ENCODE data around the gene HUS1B. TPM values are rescaled to one million over a fixed set of nuclear protein-coding genes. Genes with fewer than 3 reads are reported as not detected.
"Not testable (repeated sequence)": the region's sequence is repeated elsewhere in the genome, so short reads cannot be mapped to it uniquely, and the experiment has no call there.

The HUS1B gene
- total RNA-seq, 2 donors from 2014 or later, result 1.9 to 4.5 TPM

DNA sequence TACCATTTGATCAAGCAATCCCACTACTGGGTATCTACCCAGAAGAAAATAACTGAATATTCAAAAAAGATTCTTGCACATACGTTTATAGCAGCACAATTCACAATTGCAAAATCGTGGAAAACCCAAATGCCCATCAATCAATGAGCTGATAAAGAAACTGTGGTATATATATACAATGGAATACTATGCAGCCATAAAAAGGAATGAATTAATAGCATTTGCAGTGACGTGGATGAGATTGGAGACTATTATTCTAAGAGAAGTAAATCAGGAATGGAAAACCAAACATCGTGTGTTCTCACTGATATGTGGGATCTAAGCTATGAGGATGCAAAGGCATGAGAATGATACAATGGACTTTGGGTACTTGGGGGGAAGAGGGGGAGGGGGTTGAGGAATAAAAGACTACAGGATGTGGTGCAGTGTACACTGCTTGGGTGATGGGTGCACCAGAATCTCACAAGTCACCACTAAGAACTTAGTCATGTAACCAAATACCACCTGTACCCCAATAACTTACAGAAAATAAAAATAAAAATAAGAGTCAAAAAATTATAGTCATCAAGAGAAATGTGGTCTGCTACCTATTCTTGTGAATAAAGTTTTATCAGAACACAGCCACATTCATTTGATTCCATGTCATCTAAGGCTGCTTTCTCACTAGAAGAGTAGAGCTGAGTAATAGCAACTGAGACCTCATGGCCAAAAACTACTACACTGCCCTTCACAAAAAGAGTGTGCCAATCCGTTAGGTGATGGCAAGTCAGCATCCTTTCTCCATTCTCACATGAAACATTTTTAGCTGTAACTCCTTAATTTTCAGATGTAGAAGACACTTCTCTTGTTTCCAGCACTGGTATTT, 8.7 kb upstream of the HUS1B start:
- no peak for DNase-seq
- no peak overlapping the region for H3K27ac Mint-ChIP-seq
- peaks cover 49% of the 10 kb centered on the region for H3K4me1 Mint-ChIP-seq

DNA sequence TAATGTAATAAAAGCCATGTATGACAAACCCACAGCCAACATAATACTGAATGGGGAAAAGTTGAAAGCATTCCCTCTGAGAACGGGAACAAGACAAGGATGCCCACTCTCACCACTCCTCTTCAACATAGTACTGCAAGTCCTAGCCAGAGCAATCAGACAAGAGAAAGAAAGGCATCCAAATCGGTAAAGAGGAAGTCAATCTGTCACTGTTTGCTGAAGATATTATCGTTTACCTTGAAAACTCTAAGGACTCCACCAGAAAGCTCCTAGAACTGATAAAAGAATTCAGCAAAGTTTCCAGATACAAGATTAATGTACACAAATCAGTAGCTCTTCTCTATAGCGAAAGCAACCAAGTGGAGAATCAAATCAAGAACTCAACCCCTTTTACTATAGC, 6.9 kb upstream of the HUS1B start:
- peak overlapping the region; percentile 80 for H3K27ac Mint-ChIP-seq
- H3K9me3 ChIP-seq (ENCODE audit: control insufficient read depth, low read length, poor library complexity, severe bottlenecking); ATAC-seq; H3K27me3 Mint-ChIP-seq; H3K4me3 Mint-ChIP-seq; DNase-seq; H3K36me3 Mint-ChIP-seq (ENCODE audit: low read depth): not testable (repeated sequence)
- peaks cover 59% of the 10 kb centered on the region for H3K4me1 Mint-ChIP-seq

More for the DNA sequence above, 8.7 kb upstream of the HUS1B start:
- H3K27me3 Mint-ChIP-seq, result no peaks in the 10 kb centered on the region
- no peak for ATAC-seq
- no peak overlapping the region for H3K4me3 Mint-ChIP-seq
- no peaks in the 10 kb centered on the region for H3K9me3 ChIP-seq (ENCODE audit: control insufficient read depth, low read length, poor library complexity, severe bottlenecking)
- peaks cover 8% of the 10 kb centered on the region for H3K36me3 Mint-ChIP-seq (ENCODE audit: low read depth)

DNA sequence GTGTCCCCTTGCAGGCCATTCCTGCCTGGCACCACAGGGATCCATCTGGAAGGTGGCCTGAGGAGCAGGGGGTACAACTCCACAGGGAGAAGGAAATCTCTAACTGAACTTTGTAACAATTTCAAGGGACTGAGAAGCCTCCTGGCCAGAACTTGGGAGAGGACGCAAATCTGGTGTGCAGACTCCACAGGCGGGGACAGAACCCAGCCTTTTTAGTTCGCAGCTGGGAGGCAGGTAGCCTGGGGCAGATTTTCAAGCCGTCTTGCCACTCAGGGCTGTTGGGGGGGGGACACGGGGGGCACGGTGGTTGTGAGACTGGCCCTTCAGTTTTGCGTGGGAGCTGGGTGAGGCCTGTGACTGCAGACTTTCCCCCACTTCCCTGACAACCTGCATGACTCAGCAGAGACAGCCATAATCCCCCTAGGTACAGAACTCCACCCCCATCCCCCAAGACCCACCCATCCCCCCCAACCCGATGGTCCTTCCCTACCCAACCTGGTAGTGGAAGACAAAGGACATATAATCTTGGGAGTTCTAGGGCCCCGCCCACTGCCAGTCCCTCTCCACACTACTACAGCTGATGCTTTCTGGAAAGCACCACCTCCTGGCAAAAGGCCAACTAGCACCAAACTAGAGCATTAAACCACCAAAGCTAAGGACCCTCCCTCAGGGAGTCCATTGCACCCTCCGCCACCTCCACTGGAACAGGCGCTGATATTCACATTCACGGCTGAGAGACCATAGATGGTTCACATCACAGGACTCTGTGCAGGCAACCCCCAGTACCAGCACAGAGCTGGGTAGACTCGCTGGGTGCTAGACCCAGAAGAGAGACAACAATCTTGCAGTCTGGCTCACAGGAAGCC, 3.0 kb upstream of the HUS1B start:
- H3K4me1 Mint-ChIP-seq, result peaks cover 56% of the 10 kb centered on the region
- peak overlapping the region; percentile 80 for H3K4me3 Mint-ChIP-seq
- no peak for DNase-seq
- peaks cover 5% of the 10 kb centered on the region for H3K36me3 Mint-ChIP-seq (ENCODE audit: low read depth)
- H3K9me3 ChIP-seq (ENCODE audit: control insufficient read depth, low read length, poor library complexity, severe bottlenecking), result no peaks in the 10 kb centered on the region
- no peaks in the 10 kb centered on the region for H3K27me3 Mint-ChIP-seq
- no peak for ATAC-seq
- H3K27ac Mint-ChIP-seq, result peak overlapping the region; percentile 85

DNA sequence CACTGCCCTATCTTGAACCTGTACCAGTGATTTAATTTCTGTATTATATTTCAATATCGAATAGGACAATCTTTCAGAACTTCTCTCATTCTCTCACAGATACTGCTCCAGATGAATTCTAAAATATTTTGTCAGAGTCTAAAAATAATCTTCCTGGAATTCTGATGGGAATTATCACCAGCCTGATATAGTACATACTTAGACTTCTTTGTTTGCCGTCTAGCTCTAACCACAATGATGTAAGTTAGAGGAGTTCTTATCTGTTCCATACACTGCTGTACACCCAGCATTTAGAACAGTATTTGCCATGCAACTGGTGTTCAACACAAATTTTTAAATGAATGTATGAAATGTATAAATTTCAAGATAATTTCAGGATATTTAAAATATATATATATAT, 1.3 kb upstream of the HUS1B start:
- Mint-ChIP-seq H3K27ac (peak overlapping the region; percentile 51), H3K4me1 (peaks cover 46% of the 10 kb centered on the region), H3K4me3 (no peak overlapping the region), H3K36me3 (ENCODE audit: low read depth) (peaks cover 5% of the 10 kb centered on the region), H3K27me3 (no peaks in the 10 kb centered on the region)
- no peaks in the 10 kb centered on the region for H3K9me3 ChIP-seq (ENCODE audit: control insufficient read depth, low read length, poor library complexity, severe bottlenecking)
- no peak for DNase-seq
- ATAC-seq, result no peak

DNA sequence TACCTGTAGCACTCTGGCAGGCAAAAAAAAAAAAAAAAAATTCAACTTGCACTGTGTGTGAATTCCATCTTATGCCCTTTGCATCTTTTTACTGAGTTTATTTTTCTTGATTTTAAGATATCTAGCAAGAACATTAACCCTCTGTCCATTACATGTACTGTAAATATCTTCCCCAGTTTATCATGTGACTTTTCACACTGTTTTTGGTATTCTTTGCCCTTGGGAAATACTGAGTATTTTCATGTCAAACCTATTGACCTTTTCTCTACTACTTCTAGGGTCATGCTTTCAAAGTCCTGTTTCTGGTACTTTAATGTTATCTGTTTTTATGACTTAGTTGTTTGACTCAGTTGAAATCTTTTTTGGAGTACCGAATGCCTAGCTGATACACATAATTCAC, 843 bp upstream of the HUS1B start:
- H3K9me3 ChIP-seq (ENCODE audit: control insufficient read depth, low read length, poor library complexity, severe bottlenecking), result no peaks in the 10 kb centered on the region
- peak overlapping the region; percentile 51 for H3K27ac Mint-ChIP-seq
- no peak for DNase-seq
- no peak overlapping the region for H3K4me3 Mint-ChIP-seq
- no peak for ATAC-seq
- no peaks in the 10 kb centered on the region for H3K27me3 Mint-ChIP-seq
- H3K36me3 Mint-ChIP-seq (ENCODE audit: low read depth), result peaks cover 5% of the 10 kb centered on the region
- peaks cover 45% of the 10 kb centered on the region for H3K4me1 Mint-ChIP-seq

DNA sequence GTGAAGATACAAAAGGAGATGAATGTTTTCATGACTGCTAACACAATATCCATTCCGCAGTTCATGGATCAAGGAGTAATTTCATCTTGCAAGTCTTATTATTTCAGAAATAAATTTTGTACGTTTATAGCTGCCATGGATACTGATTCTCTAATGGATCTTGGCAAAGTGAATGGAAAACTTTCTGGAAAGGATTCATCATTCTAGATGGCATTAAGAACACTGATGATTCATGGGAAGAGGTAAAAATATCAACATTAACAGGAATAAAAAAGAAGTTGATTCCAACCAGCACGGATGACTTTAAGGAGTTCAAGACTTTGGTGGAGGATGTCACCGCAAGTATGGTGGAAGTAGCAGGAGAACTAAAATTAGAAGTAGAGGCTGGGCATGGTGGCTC, 2.8 kb downstream of the HUS1B start:
- H3K36me3 Mint-ChIP-seq (ENCODE audit: low read depth), result peaks cover 3% of the 10 kb centered on the region
- H3K4me1 Mint-ChIP-seq, result peaks cover 16% of the 10 kb centered on the region
- no peaks in the 10 kb centered on the region for H3K27me3 Mint-ChIP-seq
- no peak for ATAC-seq
- H3K27ac Mint-ChIP-seq, result no peak overlapping the region
- DNase-seq, result no peak
- H3K9me3 ChIP-seq (ENCODE audit: control insufficient read depth, low read length, poor library complexity, severe bottlenecking), result no peaks in the 10 kb centered on the region
- H3K4me3 Mint-ChIP-seq, result no peak overlapping the region

DNA sequence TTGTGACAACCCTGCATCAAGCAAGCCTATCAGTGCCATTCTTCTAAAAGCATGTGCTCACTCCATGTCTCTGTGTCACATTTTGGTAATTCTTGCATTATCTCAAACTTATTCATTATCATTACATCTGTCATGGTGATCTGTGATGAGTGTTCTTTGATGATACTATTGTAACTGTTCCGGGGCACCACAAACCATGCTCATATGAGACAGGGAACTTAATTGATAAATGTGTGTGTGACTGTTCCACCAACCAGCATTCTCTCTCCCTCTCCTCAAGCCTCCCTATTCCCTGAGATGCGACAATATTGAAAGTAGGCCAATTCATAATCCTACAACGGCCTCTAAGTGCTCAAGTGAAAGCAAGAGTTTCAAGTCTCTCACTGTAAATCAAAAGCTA, 4.0 kb downstream of the HUS1B start:
- H3K9me3 ChIP-seq (ENCODE audit: control insufficient read depth, low read length, poor library complexity, severe bottlenecking), result no peaks in the 10 kb centered on the region
- no peak overlapping the region for H3K4me3 Mint-ChIP-seq
- H3K27ac Mint-ChIP-seq, result no peak overlapping the region
- H3K27me3 Mint-ChIP-seq, result no peaks in the 10 kb centered on the region
- H3K4me1 Mint-ChIP-seq, result peaks cover 10% of the 10 kb centered on the region
- DNase-seq (no peak), ATAC-seq (no peak)
- H3K36me3 Mint-ChIP-seq (ENCODE audit: low read depth), result peaks cover 2% of the 10 kb centered on the region

DNA sequence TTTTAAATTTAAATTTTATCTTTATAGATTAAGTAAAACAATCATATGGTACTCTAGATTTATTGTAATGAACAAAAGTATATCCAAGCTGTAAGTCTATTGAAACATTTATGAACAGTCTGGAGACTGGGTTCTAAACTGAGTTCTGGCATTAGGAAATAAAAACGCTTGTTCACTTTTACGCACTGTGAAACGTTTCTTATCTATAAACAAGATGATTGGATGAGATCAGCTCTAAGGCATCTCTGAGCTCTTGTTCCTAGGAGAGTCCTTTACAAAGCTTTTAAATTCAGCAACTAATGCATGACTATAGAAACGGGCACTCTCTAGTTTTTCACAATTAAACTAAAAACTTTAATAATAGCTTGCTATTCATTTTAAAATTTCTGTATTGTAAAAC, 6.8 kb downstream of the HUS1B start:
- no peak overlapping the region for H3K27ac Mint-ChIP-seq
- ATAC-seq (no peak), DNase-seq (no peak)
- H3K4me3 Mint-ChIP-seq, result no peak overlapping the region
- peaks cover 18% of the 10 kb centered on the region for H3K4me1 Mint-ChIP-seq
- H3K27me3 Mint-ChIP-seq, result no peaks in the 10 kb centered on the region
- no peaks in the 10 kb centered on the region for H3K9me3 ChIP-seq (ENCODE audit: control insufficient read depth, low read length, poor library complexity, severe bottlenecking)
- no peaks in the 10 kb centered on the region for H3K36me3 Mint-ChIP-seq (ENCODE audit: low read depth)

DNA sequence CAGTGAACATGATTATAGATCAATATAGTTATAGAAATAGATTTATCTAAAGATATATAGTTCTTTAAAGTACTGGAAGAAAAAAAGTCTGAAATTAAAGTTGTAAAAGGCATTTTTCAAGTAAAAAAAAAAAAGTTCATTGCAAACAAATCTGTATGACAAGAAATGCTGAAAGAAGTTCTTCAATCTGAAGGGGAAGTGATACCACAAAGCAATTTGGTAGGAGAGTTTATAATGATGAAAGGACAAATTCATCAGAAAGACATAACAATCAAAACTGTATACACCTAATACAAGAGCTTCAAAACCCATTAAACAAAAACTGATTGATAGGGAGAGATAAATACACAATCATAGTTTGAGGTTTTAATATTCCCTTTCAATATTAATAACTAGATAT, 14.1 kb downstream of the HUS1B start:
- H3K9me3 ChIP-seq (ENCODE audit: control insufficient read depth, low read length, poor library complexity, severe bottlenecking), result no peaks in the 10 kb centered on the region
- DNase-seq (no peak), ATAC-seq (no peak)
- Mint-ChIP-seq H3K4me1 (peaks cover 32% of the 10 kb centered on the region), H3K27ac (no peak overlapping the region), H3K36me3 (ENCODE audit: low read depth) (no peaks in the 10 kb centered on the region), H3K27me3 (no peaks in the 10 kb centered on the region), H3K4me3 (no peak overlapping the region)

DNA sequence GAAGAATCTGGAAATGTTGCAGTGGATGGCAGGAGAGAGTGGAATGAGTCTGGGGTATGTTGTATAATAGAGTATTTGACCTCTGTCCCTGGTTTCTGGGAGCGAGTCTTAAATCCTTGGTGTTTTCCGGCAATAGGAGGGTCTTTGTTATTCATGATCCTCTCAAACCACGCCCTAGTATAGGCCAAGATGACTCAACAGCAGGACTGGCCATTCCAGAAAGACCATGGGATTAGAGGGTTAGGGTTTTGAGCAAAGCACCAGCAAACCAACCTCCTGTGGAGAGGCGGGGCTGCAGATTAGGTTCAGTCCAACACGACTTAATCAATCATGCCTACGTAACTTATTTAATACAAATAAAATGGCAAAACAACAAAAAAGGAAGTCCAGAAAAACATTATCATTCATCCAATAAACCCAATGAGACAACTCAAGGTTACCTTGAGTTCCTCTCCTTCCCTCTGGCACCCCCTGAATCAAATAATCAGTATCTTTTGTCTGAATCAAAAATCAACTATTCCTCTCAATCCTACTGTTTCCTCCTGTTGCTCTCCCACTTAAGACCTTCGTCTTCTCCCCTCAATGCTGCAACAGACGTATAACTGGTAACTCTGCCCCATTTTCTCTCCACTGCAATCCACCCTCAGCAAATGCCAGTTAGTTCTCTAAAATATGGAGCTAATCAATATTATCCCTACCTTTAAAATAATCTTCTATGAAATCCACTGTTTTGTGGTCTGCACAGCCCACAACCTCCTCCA, 15.5 kb downstream of the HUS1B start:
- Mint-ChIP-seq H3K36me3 (ENCODE audit: low read depth) (peaks cover 4% of the 10 kb centered on the region), H3K4me3 (no peak overlapping the region), H3K27me3 (no peaks in the 10 kb centered on the region), H3K27ac (no peak overlapping the region), H3K4me1 (peaks cover 35% of the 10 kb centered on the region)
- H3K9me3 ChIP-seq (ENCODE audit: control insufficient read depth, low read length, poor library complexity, severe bottlenecking), result no peaks in the 10 kb centered on the region
- ATAC-seq (no peak), DNase-seq (no peak)

DNA sequence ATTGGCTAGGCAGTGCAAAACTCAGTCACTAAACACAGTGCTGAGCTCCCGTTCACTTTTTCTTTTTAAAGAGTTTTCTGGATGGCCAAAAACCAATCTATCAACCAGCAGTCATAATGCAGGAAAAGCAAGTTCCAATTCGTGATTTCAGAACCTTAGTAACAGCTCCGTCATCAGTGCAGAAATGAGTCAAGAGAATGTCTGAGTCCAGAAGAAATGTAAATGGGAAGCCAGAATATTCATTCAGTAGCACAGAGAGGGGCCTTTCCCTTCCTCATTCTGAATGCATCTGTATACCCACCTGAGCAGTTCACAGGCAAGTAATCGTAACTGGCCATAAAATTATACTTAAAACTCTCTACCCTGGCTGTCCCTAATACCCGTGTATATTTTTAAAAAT, 20.4 kb downstream of the HUS1B start:
- H3K27me3 Mint-ChIP-seq, result no peaks in the 10 kb centered on the region
- H3K27ac Mint-ChIP-seq, result no peak overlapping the region
- peaks cover 17% of the 10 kb centered on the region for H3K4me1 Mint-ChIP-seq
- no peak overlapping the region for H3K4me3 Mint-ChIP-seq
- ATAC-seq, result no peak
- DNase-seq, result no peak
- peaks cover 4% of the 10 kb centered on the region for H3K36me3 Mint-ChIP-seq (ENCODE audit: low read depth)
- no peaks in the 10 kb centered on the region for H3K9me3 ChIP-seq (ENCODE audit: control insufficient read depth, low read length, poor library complexity, severe bottlenecking)

DNA sequence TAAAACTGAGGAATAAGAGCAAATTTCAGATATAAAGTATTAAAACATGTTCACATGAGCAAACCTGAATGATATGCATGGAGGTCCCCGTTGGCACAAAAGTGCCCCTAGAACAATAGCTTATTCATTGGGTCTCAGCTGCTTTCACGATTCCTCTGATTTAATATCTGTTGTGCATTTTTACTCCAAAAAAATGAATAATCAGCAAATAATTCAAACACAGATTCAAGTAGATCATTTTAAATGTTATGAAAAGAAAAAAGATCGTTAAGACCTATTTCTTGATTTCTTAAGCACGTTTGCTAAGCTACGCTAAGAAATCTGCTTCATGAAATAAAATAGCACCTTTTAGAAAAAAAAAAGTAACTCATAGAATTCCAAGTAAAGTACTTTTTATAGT, 21.7 kb downstream of the HUS1B start:
- DNase-seq, result no peak
- no peaks in the 10 kb centered on the region for H3K27me3 Mint-ChIP-seq
- H3K4me1 Mint-ChIP-seq, result peaks cover 16% of the 10 kb centered on the region
- H3K9me3 ChIP-seq (ENCODE audit: control insufficient read depth, low read length, poor library complexity, severe bottlenecking), result no peaks in the 10 kb centered on the region
- no peak for ATAC-seq
- no peak overlapping the region for H3K4me3 Mint-ChIP-seq
- peaks cover 4% of the 10 kb centered on the region for H3K36me3 Mint-ChIP-seq (ENCODE audit: low read depth)
- H3K27ac Mint-ChIP-seq, result no peak overlapping the region

DNA sequence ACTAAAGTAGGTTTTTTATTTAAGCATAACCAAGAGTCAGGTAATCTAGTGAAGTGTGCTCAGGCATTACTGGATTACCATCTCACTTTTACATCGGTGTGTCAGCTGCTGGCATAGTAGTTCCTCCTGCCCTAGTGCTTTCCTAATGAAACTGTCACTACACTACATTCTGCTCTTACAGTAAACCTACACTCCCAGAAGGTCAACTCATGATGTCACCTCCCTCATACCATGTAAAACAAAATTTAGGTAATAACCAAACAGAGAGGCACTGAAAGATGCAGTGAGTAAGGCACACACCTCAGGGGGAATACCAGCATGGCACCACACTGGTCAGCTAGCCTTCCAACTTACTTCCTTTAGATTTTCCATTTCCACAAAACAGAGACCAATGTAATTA, 23.3 kb downstream of the HUS1B start:
- H3K9me3 ChIP-seq (ENCODE audit: control insufficient read depth, low read length, poor library complexity, severe bottlenecking), result no peaks in the 10 kb centered on the region
- peaks cover 4% of the 10 kb centered on the region for H3K36me3 Mint-ChIP-seq (ENCODE audit: low read depth)
- H3K27ac Mint-ChIP-seq, result no peak overlapping the region
- H3K4me1 Mint-ChIP-seq, result peaks cover 18% of the 10 kb centered on the region
- DNase-seq, result no peak
- ATAC-seq, result no peak
- no peaks in the 10 kb centered on the region for H3K27me3 Mint-ChIP-seq
- H3K4me3 Mint-ChIP-seq, result no peak overlapping the region

Measured in T-helper 17 cell (primary cell).